Sigmoid colon (tissue), 4 donors: ENCODE results near the gene SH3PXD2B.

ENCODE experiments used
- CTCF ChIP-seq, 4 experiments: fragments of 450-650 bp in 3 of 4; fragments of 200-600 bp in 1 of 4; IDR thresholded peaks; one replicate each; pipeline ENCODE4 v1.5.1; 2016 to 2019; ENCODE audit warnings: antibody characterized with exemption in 4 of 4, mild to moderate bottlenecking in 3 of 4, moderate library complexity in 2 of 4
- EP300 ChIP-seq, 4 donors: sonication (generic); formaldehyde crosslinking; IDR thresholded peaks; one replicate each; pipeline ENCODE4 v1.6.1; 2017; ENCODE audit warnings: antibody characterized with exemption in 4 of 4
- POLR2A ChIP-seq, 2 donors: fragments of 450-650 bp; IDR thresholded peaks; one replicate each; pipeline ENCODE4 v1.6.1; 2016; ENCODE audit warnings: antibody characterized with exemption in 2 of 2, mild to moderate bottlenecking in 2 of 2, moderate library complexity in 2 of 2
- POLR2AphosphoS5 ChIP-seq, 4 donors: sonication (generic); formaldehyde crosslinking; IDR thresholded peaks; one replicate each; pipeline ENCODE4 v1.6.1; 2017; ENCODE audit warnings: antibody characterized with exemption in 4 of 4

GRCh38 chr5:172434251-172434650, 20.1 kb downstream of the SH3PXD2B start:
- TF ChIP-seq CTCF (IDR thresholded peaks at IDR 0.05) (no peak), POLR2AphosphoS5 (IDR thresholded peaks at IDR 0.05) (no peak), EP300 (IDR thresholded peaks at IDR 0.05) (no peak), POLR2A (IDR thresholded peaks at IDR 0.05) (no peak)
